ENCODE results near the gene FAM83G.

FAM83G gene

DNA sequence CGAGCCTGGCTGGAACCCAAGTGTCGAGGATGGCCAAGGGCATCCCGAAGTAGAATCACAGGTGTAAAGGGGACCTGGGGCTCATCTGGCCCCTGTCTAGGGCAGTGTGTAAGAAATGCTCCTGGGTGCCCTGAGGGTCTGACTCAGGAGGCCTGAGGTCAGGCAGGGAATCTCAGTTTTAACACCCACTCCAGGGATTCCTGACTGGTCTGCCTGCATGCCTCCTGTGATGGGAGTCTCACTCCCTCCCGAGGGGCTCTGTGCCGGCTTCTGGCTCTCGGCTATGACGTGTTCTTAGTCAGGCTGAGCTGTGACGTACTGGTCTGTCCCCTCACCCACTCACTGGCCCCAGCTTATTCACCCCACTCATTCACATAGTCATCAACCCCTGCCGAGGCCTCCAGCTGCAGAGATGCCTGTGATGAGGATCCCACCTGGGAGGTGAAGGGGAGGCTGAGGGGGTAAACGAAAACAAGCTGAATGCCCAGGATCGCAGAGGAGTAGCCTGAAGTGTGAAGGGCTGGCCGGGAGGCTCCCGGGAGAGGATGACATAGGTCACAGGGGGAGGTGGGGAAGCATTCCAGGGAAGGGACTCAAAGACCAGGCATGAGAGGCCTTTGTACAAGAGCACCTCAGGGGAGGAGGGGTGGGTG is 23.8 kb downstream of the FAM83G start:
- no peak overlapping the region for H3K4me3 ChIP-seq (ENCODE audit: low read depth in 1 of 2, low read length in 2 of 2)
- H3K9me3 ChIP-seq (ENCODE audit: low read length): no peaks in the 10 kb centered on the region
- H3K27ac ChIP-seq (ENCODE audit: low read depth, low read length): no peak overlapping the region
- no peaks in the 10 kb centered on the region for H3K4me1 ChIP-seq (ENCODE audit: insufficient read depth, low read length)
- no peaks in the 10 kb centered on the region for H3K27me3 ChIP-seq (ENCODE audit: control insufficient read depth in 1 of 2, insufficient read depth in 2 of 2, low read length in 2 of 2)
- H3K9ac ChIP-seq (ENCODE audit: low read length): no peak overlapping the region
- no peaks in the 10 kb centered on the region for H3K36me3 ChIP-seq (ENCODE audit: insufficient read depth, low read length)

GRCh38 chr17:18978655-18979054 is 25.9 kb downstream of the FAM83G start:
- no peak overlapping the region for H3K4me3 ChIP-seq (ENCODE audit: low read depth in 1 of 2, low read length in 2 of 2)
- no peaks in the 10 kb centered on the region for H3K9me3 ChIP-seq (ENCODE audit: low read length)

DNA sequence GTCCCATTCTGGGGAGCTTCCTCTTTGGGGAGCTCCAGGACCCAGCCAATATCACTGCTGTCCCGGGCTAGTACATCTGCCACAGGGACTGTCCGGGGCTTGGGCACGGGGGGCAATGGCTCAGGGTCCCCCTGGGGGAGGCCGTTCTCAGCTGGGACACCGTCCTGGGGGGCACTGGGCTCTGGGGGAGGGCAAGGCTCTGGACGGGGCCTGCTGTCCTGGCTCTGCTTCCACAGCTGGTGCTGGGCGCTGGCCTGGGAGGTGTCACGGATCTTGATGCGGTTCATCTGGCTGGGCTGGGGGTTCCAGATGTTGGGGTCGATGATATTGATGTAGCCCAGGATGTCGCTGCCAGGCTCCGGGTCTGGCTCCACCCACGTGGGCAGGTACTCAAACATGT is 26.5 kb downstream of the FAM83G start:
- Histone ChIP-seq H3K9me3 (ENCODE audit: low read length) (no peaks in the 10 kb centered on the region), H3K27ac (ENCODE audit: low read depth, low read length) (no peak overlapping the region), H3K9ac (ENCODE audit: low read length) (no peak overlapping the region), H3K36me3 (ENCODE audit: insufficient read depth, low read length) (no peaks in the 10 kb centered on the region), H3K4me3 (ENCODE audit: low read depth in 1 of 2, low read length in 2 of 2) (no peak overlapping the region), H3K4me1 (ENCODE audit: insufficient read depth, low read length) (no peaks in the 10 kb centered on the region), H3K27me3 (ENCODE audit: control insufficient read depth in 1 of 2, insufficient read depth in 2 of 2, low read length in 2 of 2) (no peaks in the 10 kb centered on the region)

More at GRCh38 chr17:18978655-18979054, 25.9 kb downstream of the FAM83G start:
- H3K27me3 ChIP-seq (ENCODE audit: control insufficient read depth in 1 of 2, insufficient read depth in 2 of 2, low read length in 2 of 2): no peaks in the 10 kb centered on the region
- no peaks in the 10 kb centered on the region for H3K4me1 ChIP-seq (ENCODE audit: insufficient read depth, low read length)
- H3K9ac ChIP-seq (ENCODE audit: low read length): no peak overlapping the region
- no peaks in the 10 kb centered on the region for H3K36me3 ChIP-seq (ENCODE audit: insufficient read depth, low read length)
- no peak overlapping the region for H3K27ac ChIP-seq (ENCODE audit: low read depth, low read length)

GRCh38 chr17:18977646-18978045 is 26.9 kb downstream of the FAM83G start:
- H3K9me3 ChIP-seq (ENCODE audit: low read length): no peaks in the 10 kb centered on the region
- no peak overlapping the region for H3K4me3 ChIP-seq (ENCODE audit: low read depth in 1 of 2, low read length in 2 of 2)
- no peak overlapping the region for H3K27ac ChIP-seq (ENCODE audit: low read depth, low read length)
- no peak overlapping the region for H3K9ac ChIP-seq (ENCODE audit: low read length)
- no peaks in the 10 kb centered on the region for H3K36me3 ChIP-seq (ENCODE audit: insufficient read depth, low read length)
- H3K27me3 ChIP-seq (ENCODE audit: control insufficient read depth in 1 of 2, insufficient read depth in 2 of 2, low read length in 2 of 2): no peaks in the 10 kb centered on the region
- H3K4me1 ChIP-seq (ENCODE audit: insufficient read depth, low read length): no peaks in the 10 kb centered on the region

GRCh38 chr17:18977021-18977420 is 27.5 kb downstream of the FAM83G start:
- no peaks in the 10 kb centered on the region for H3K27me3 ChIP-seq (ENCODE audit: control insufficient read depth in 1 of 2, insufficient read depth in 2 of 2, low read length in 2 of 2)
- no peak overlapping the region for H3K4me3 ChIP-seq (ENCODE audit: low read depth in 1 of 2, low read length in 2 of 2)
- no peaks in the 10 kb centered on the region for H3K4me1 ChIP-seq (ENCODE audit: insufficient read depth, low read length)
- H3K9ac ChIP-seq (ENCODE audit: low read length): no peak overlapping the region
- H3K27ac ChIP-seq (ENCODE audit: low read depth, low read length): no peak overlapping the region
- no peaks in the 10 kb centered on the region for H3K9me3 ChIP-seq (ENCODE audit: low read length)
- H3K36me3 ChIP-seq (ENCODE audit: insufficient read depth, low read length): no peaks in the 10 kb centered on the region

DNA sequence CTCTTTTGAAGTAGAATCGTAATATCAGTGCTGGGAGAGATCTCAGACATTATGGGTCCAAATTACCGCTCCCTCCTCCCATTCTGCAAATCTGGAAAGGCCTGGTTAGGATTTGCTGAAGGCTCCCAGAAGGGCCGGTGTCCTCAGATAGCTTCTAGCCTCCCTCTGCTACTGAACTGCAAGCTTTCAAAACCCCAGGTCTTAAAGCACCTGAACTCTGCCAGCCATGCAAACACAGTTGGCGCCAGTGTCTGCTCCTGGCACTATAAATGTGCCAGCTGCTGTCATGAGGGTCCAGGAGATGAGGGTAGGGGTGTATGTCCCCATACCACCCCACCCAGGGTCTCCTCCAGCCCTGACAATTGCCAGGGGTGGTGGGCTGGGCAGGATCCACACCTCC is 28.4 kb downstream of the FAM83G start:
- no peak overlapping the region for H3K4me3 ChIP-seq (ENCODE audit: low read depth in 1 of 2, low read length in 2 of 2)
- no peak overlapping the region for H3K27ac ChIP-seq (ENCODE audit: low read depth, low read length)
- H3K4me1 ChIP-seq (ENCODE audit: insufficient read depth, low read length): no peaks in the 10 kb centered on the region
- H3K9me3 ChIP-seq (ENCODE audit: low read length): no peaks in the 10 kb centered on the region
- no peak overlapping the region for H3K9ac ChIP-seq (ENCODE audit: low read length)
- H3K27me3 ChIP-seq (ENCODE audit: control insufficient read depth in 1 of 2, insufficient read depth in 2 of 2, low read length in 2 of 2): no peaks in the 10 kb centered on the region
- no peaks in the 10 kb centered on the region for H3K36me3 ChIP-seq (ENCODE audit: insufficient read depth, low read length)

DNA sequence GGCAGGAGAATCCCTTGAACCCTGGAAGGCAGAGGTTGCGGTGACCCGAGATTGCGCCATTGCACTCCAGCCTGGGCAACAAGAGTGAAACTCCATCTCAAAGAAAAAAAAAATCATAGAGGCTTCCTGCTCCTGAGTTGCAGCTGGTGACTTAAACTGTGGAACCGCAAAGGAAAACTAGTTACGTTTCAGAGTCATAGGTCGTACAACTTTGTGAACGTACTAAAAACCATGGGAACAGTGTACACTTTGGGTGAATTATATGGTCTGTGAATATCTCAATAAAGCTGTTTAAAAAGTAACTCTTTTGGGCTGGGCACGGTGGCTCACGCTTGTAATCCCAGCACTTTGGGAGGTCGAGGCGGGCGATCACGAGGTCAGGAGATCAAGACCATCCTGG is 29.0 kb downstream of the FAM83G start:
- Histone ChIP-seq H3K9me3 (ENCODE audit: low read length) (no peaks in the 10 kb centered on the region), H3K9ac (ENCODE audit: low read length) (no peak overlapping the region), H3K36me3 (ENCODE audit: insufficient read depth, low read length) (no peaks in the 10 kb centered on the region), H3K4me1 (ENCODE audit: insufficient read depth, low read length) (no peaks in the 10 kb centered on the region), H3K27ac (ENCODE audit: low read depth, low read length) (no peak overlapping the region), H3K4me3 (ENCODE audit: low read depth in 1 of 2, low read length in 2 of 2) (no peak overlapping the region), H3K27me3 (ENCODE audit: control insufficient read depth in 1 of 2, insufficient read depth in 2 of 2, low read length in 2 of 2) (no peaks in the 10 kb centered on the region)

DNA sequence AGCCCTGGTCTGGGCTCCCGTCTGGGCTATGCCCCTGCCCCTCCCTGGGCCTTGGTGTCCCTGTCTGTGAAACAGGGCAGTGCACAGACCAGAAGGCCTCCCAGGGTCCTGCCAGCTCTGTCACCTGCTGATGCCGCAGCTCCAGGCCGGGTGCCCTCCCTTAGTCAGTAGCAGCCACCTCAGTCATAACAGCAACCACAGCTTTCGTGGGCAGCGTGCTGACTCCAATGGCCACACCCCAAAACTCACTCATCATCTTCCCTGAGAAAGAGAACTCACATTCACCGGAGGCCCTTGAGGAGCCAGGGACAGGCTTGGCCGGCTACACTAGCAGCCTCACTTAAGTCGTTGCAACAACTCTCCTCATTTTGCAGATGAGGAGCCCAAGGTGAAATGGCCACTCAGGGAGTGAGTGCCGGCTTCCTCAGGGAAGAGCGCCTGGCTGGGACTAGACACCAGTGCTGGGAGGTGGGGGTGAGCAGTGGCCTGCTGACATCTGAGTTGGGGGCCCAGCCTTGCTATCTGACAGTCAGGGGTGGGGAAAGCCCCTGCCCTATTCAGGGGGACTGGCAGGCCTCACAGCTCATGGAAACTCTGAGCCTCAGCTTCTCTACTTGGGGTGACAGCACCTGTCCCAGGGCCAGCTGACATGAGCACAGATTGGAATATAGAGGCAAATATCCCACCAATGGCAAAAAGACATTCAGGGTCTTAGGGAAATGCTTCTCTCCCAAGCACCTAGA is 30.0 kb downstream of the FAM83G start:
- Histone ChIP-seq H3K27me3 (ENCODE audit: control insufficient read depth in 1 of 2, insufficient read depth in 2 of 2, low read length in 2 of 2) (no peaks in the 10 kb centered on the region), H3K27ac (ENCODE audit: low read depth, low read length) (no peak overlapping the region), H3K4me1 (ENCODE audit: insufficient read depth, low read length) (peaks cover 4% of the 10 kb centered on the region), H3K9ac (ENCODE audit: low read length) (no peak overlapping the region), H3K4me3 (ENCODE audit: low read depth in 1 of 2, low read length in 2 of 2) (no peak overlapping the region), H3K36me3 (ENCODE audit: insufficient read depth, low read length) (no peaks in the 10 kb centered on the region), H3K9me3 (ENCODE audit: low read length) (no peaks in the 10 kb centered on the region)

GRCh38 chr17:18971801-18972200 is 32.8 kb downstream of the FAM83G start:
- H3K9ac ChIP-seq (ENCODE audit: low read length): no peak overlapping the region
- H3K4me3 ChIP-seq (ENCODE audit: low read depth in 1 of 2, low read length in 2 of 2): no peak overlapping the region
- no peaks in the 10 kb centered on the region for H3K9me3 ChIP-seq (ENCODE audit: low read length)
- no peak overlapping the region for H3K27ac ChIP-seq (ENCODE audit: low read depth, low read length)
- no peaks in the 10 kb centered on the region for H3K27me3 ChIP-seq (ENCODE audit: control insufficient read depth in 1 of 2, insufficient read depth in 2 of 2, low read length in 2 of 2)
- H3K36me3 ChIP-seq (ENCODE audit: insufficient read depth, low read length): no peaks in the 10 kb centered on the region
- peaks cover 7% of the 10 kb centered on the region for H3K4me1 ChIP-seq (ENCODE audit: insufficient read depth, low read length)

DNA sequence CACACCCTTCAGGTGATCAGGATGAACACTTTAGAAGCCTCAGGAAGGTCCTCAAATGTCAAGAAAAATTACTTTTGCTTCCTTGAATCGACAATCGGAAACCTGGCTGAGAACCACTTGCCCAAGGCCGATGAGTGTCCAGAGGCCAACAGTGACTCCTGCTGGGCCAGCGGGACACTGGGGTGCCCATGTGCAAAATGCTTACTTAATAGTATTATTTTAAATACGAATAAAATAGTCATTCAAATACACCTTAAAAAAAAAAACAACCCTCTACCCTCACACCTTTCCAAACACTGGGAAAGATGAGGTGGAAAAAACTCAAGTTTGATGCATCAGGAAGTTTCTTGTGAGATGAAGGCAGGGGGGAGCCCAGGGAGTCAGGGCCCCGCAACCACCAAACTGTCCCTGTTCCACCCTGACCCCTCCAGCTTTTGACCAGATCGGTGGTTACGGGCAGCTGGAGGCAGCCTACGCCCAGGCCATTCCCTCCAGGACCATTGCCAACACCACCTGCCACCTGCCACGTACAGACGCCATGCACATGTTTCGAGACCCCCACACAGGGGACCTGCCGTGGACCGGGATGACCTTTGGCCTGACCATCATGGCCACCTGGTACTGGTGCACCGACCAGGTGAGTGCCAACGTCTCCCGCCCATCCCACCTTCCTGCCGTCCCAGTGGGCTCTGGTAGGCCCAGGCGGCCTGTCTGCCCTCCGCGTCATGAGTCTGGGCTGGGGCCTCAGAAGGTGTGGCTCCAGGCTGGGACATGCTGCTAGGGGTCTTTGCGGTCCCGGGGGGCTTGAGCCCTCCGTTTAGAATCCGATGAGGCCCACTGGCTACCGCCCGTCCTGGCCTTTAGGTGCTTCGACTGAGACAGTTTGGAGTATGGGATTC is 33.7 kb downstream of the FAM83G start:
- Histone ChIP-seq H3K4me1 (ENCODE audit: insufficient read depth, low read length) (peaks cover 7% of the 10 kb centered on the region), H3K4me3 (ENCODE audit: low read depth in 1 of 2, low read length in 2 of 2) (no peak overlapping the region), H3K27ac (ENCODE audit: low read depth, low read length) (no peak overlapping the region), H3K9me3 (ENCODE audit: low read length) (no peaks in the 10 kb centered on the region), H3K27me3 (ENCODE audit: control insufficient read depth in 1 of 2, insufficient read depth in 2 of 2, low read length in 2 of 2) (no peaks in the 10 kb centered on the region), H3K36me3 (ENCODE audit: insufficient read depth, low read length) (no peaks in the 10 kb centered on the region), H3K9ac (ENCODE audit: low read length) (no peak overlapping the region)

Data from muscle layer of colon (tissue), 2 donors.